CD4-positive, alpha-beta T cell treated with Interleukin-17A for 4 hours (primary cell): ENCODE results near the gene C4orf54.

Experiments used
- DNase-seq: peaks from one replicate; pipeline ENCODE4 v3.0.0-alpha.2; 2020; ENCODE audit warnings: mixed read lengths

The C4orf54 gene

GRCh38 chr4:99657798-99658197 is at the start of gene C4orf54:
C4orf54 (minus strand) TSS chr4:99657828; CDS start chr4:99654648, 3,180 bp downstream.
- no peak for DNase-seq

- no peak for DNase-seq
Measured at GRCh38 chr4:99705891-99706290, 48.3 kb upstream of the C4orf54 start.

GRCh38 chr4:99696801-99697200 is 39.2 kb upstream of the C4orf54 start:
- DNase-seq = no peak

GRCh38 chr4:99693140-99693539 is 35.5 kb upstream of the C4orf54 start:
- DNase-seq = no peak

- DNase-seq = no peak
Measured at GRCh38 chr4:99690990-99691389, 33.4 kb upstream of the C4orf54 start.

GRCh38 chr4:99690472-99690871 is 32.8 kb upstream of the C4orf54 start:
- DNase-seq = no peak

- DNase-seq = no peak
Measured at GRCh38 chr4:99687120-99687519, 29.5 kb upstream of the C4orf54 start.

GRCh38 chr4:99685234-99685633 is 27.6 kb upstream of the C4orf54 start:
- no peak for DNase-seq

GRCh38 chr4:99683895-99684294 is 26.3 kb upstream of the C4orf54 start:
- DNase-seq = no peak

- DNase-seq = no peak
Measured at GRCh38 chr4:99679976-99680375, 22.3 kb upstream of the C4orf54 start.

GRCh38 chr4:99679204-99679603 is 21.6 kb upstream of the C4orf54 start:
- DNase-seq = no peak

- DNase-seq = no peak
Measured at GRCh38 chr4:99677161-99677560, 19.5 kb upstream of the C4orf54 start.

- DNase-seq = no peak
Measured at GRCh38 chr4:99670409-99671073, 12.9 kb upstream of the C4orf54 start.

- DNase-seq = no peak
Measured at GRCh38 chr4:99669084-99669483, 11.5 kb upstream of the C4orf54 start.

- no peak for DNase-seq
Measured at GRCh38 chr4:99668472-99668871, 10.8 kb upstream of the C4orf54 start.

- DNase-seq = no peak
Measured at GRCh38 chr4:99665983-99666382, 8.4 kb upstream of the C4orf54 start.

- no peak for DNase-seq
Measured at GRCh38 chr4:99664716-99665115, 7.1 kb upstream of the C4orf54 start.

GRCh38 chr4:99661907-99662306 is 4.3 kb upstream of the C4orf54 start:
- DNase-seq = no peak

- DNase-seq = no peak
Measured at GRCh38 chr4:99658666-99659065, 1.0 kb upstream of the C4orf54 start.

GRCh38 chr4:99655308-99656081 is 2.1 kb downstream of the C4orf54 start:
- no peak for DNase-seq

- DNase-seq = no peak
Measured at GRCh38 chr4:99654361-99654761, 3.3 kb downstream of the C4orf54 start.

- no peak for DNase-seq
Measured at GRCh38 chr4:99653916-99654315, 3.7 kb downstream of the C4orf54 start.

- DNase-seq = no peak
Measured at GRCh38 chr4:99652596-99653436, 4.8 kb downstream of the C4orf54 start.
